Body of pancreas (tissue), 4 donors: ENCODE measurements around the gene ATPAF1.

Experiments used
- CTCF ChIP-seq, 7 experiments: fragments of 450-650 bp in 4 of 7; fragments of 200-600 bp in 3 of 7; sonication (generic) in 3 of 7; IDR thresholded peaks; one replicate each; pipeline ENCODE4 v1.5.1; 2016 to 2019; ENCODE audit warnings: antibody characterized with exemption in 7 of 7
- POLR2A ChIP-seq, 3 donors: fragments of 450-650 bp; IDR thresholded peaks; one replicate each; pipeline ENCODE4 v1.6.1; 2016; ENCODE audit warnings: antibody characterized with exemption in 3 of 3, mild to moderate bottlenecking in 2 of 3

DNA sequence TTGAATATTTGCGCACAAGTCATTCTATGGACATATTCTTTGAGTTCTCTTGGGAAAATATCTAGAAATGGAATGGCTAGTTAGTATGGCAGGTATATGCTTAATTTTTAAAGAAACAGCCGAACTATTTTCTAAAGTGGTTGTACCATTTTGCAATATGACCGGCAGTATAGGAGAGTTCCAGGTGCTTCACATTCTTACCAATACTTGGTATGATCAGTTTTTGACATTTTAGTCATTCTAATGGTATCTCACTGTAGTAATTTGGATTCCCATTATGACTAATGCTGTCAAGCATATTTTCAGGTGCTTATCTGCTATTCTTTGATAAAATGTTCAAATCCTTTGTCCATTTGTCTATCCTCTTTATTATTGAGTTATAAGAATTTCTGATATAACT lies 20.6 kb downstream of the ATPAF1 start:
- TF ChIP-seq CTCF (IDR thresholded peaks at IDR 0.05) (no peak), POLR2A (IDR thresholded peaks at IDR 0.05) (no peak)
